K562 (cell line): ENCODE data around the gene ERAP2. TPM values are rescaled to one million over a fixed set of nuclear protein-coding genes. Genes with fewer than 3 reads are reported as not detected.

Experiments used
- ATAC-seq: fragments of 200-7000 bp; cut with Tn5 transposase; 3 replicates; pipeline ENCODE4 v1.9.1; 2020; ENCODE audit warnings: moderate library complexity
- BruUV-seq: library from RNA; stranded (reverse); fragments of 400-500 nt; replicated peaks from 2 replicates; lab custom pipeline; 2021; lab: Mats Ljungman, UMichigan
- CTCF ChIA-PET: fragments of 300-600 bp; formaldehyde crosslinking; extraction: SDS; loops from one replicate; lab custom pipeline; 2021; ENCODE audit warnings: low intra/inter-chr PET ratio; lab: Yijun Ruan, JAX
- POLR2A ChIA-PET: fragments of 300-600, 350-650 bp; sonication (Branson Sonifier 250); formaldehyde crosslinking; extraction: SDS; loops from one replicate; lab custom pipeline; 2021; ENCODE audit warnings: antibody characterized with exemption, inconsistent platforms; lab: Yijun Ruan, JAX
- DNase-seq, 4 experiments: peaks; one replicate each; pipeline versions ENCODE4 v3.0.0 to v3.0.0-alpha.2; 2011 to 2018; ENCODE audit warnings: low spot score in 3 of 4, mixed read lengths in 3 of 4; ENCODE audit errors: extremely low read depth in 1 of 4
- FAIRE-seq: peaks from 2 replicates; lab custom pipeline; 2011; peaks lifted over from hg19 to GRCh38; lab: Jason Lieb, UNC
- H2AFZ ChIP-seq: 2 replicates; pipeline ENCODE4 v1.6.0; 2011; ENCODE audit warnings: low read depth, low read length, control low read depth, inconsistent platforms
- H3K27ac ChIP-seq: fragments of 200-600 bp; 3 replicates; pipeline ENCODE4 v1.8.0; 2011; ENCODE audit warnings: low read depth, mild to moderate bottlenecking, control low read depth, inconsistent platforms, low read length, moderate library complexity, mixed read lengths; ENCODE audit errors: extremely low read depth
- H3K27me3 ChIP-seq, 2 experiments: fragments of 300-600 bp in 1 of 2; 2 replicates in 1 of 2; 3 replicates in 1 of 2; pipeline versions ENCODE4 v1.6.0 to v1.8.0; 2011; ENCODE audit warnings: inconsistent platforms in 2 of 2, low read length in 2 of 2, mild to moderate bottlenecking in 1 of 2, mixed read lengths in 1 of 2, moderate library complexity in 1 of 2; ENCODE audit not compliant: control insufficient read depth in 2 of 2, insufficient read depth in 2 of 2
- H3K36me3 ChIP-seq: fragments of 300-600 bp; 3 replicates; pipeline ENCODE4 v1.8.0; 2011; ENCODE audit warnings: mild to moderate bottlenecking, low read length, inconsistent platforms; ENCODE audit not compliant: control insufficient read depth, insufficient read depth
- H3K4me1 ChIP-seq, 2 experiments: fragments of 200-600 bp in 1 of 2; replicated peaks in 1 of 2; 2 replicates in 1 of 2; 3 replicates in 1 of 2; pipeline versions ENCODE4 v1.5.1 to v1.8.0; 2011; ENCODE audit warnings: inconsistent platforms in 2 of 2, low read length in 2 of 2, mild to moderate bottlenecking in 1 of 2, mixed read lengths in 1 of 2, moderate library complexity in 1 of 2; ENCODE audit not compliant: control insufficient read depth in 2 of 2, insufficient read depth in 2 of 2
- H3K4me2 ChIP-seq: 2 replicates; pipeline ENCODE4 v1.6.1; 2011; ENCODE audit warnings: low read length, control low read depth, inconsistent platforms, mixed read lengths; ENCODE audit not compliant: insufficient read depth
- H3K4me3 ChIP-seq: fragments of 200-600 bp; sonication (generic), shearing (Covaris generic); 2 replicates; pipeline ENCODE4 v1.5.1; 2016; ENCODE audit warnings: control low read depth, inconsistent platforms
- H3K79me2 ChIP-seq: fragments of 200-600 bp; 3 replicates; pipeline ENCODE4 v1.8.0; 2011; ENCODE audit warnings: low read length, inconsistent platforms; ENCODE audit not compliant: control insufficient read depth, insufficient read depth
- H3K9ac ChIP-seq, 2 experiments: 2 replicates each; pipeline versions ENCODE4 v1.6.0 to v1.6.1; 2011; ENCODE audit warnings: low read depth in 2 of 2, low read length in 2 of 2, control low read depth in 1 of 2, inconsistent platforms in 1 of 2, mild to moderate bottlenecking in 1 of 2, mixed read lengths in 1 of 2; ENCODE audit not compliant: insufficient read depth in 1 of 2
- H3K9me1 ChIP-seq: one replicate; pipeline ENCODE4 v1.6.0; 2011; ENCODE audit warnings: inconsistent platforms, mild to moderate bottlenecking, low read length, moderate library complexity; ENCODE audit not compliant: control insufficient read depth, insufficient read depth
- H3K9me3 ChIP-seq: replicated peaks from 2 replicates; pipeline ENCODE4 v1.5.1; 2011; ENCODE audit warnings: low read depth, low read length, inconsistent platforms; ENCODE audit not compliant: control insufficient read depth, insufficient read depth
- H4K20me1 ChIP-seq: replicated peaks from 2 replicates; pipeline ENCODE4 v1.6.1; 2011; ENCODE audit warnings: low read length, inconsistent platforms, mixed read lengths; ENCODE audit not compliant: control insufficient read depth, insufficient read depth
- CEBPG ChIP-seq, 3 experiments: fragments of 200-800 bp in 1 of 3; sonication (Bioruptor generic) in 1 of 3; sonication (generic) in 1 of 3; formaldehyde crosslinking in 1 of 3; IDR thresholded peaks in 2 of 3; conservative IDR thresholded peaks in 1 of 3; 2 replicates each; pipeline versions ENCODE4 v1.6.1 to v1.8.0; 2016 to 2022; ENCODE audit warnings: missing compliant biosample characterization in 2 of 3, missing genetic modification characterization in 2 of 3, mild to moderate bottlenecking in 1 of 3, missing genetic modification reagents in 1 of 3
- ESRRB ChIP-seq: fragments of 250-450 bp; sonication (Bioruptor Pico); IDR thresholded peaks from 2 replicates; pipeline ENCODE4 v1.5.0; 2020; ENCODE audit warnings: mild to moderate bottlenecking, moderate library complexity, borderline replicate concordance
- WGBS: fragments of 100-300 bp; shearing (Covaris generic); methylation state at CpG from one replicate; pipeline ENCODE4 v1.1.6; 2016; ENCODE audit warnings: low coverage, mixed read lengths; ENCODE audit not compliant: insufficient coverage; ENCODE audit errors: missing lambda C conversion rate; 5-methylcytosine and 5-hydroxymethylcytosine counted together
- in situ Hi-C: fragments of 300-500 bp; cut with MboI; formaldehyde crosslinking; loops from 4 replicates; pipeline ENCODE4 v1.15.0; 2018; ENCODE audit warnings: inconsistent platforms, mixed read lengths
- intact Hi-C: fragments of 100-400 bp; cut with micrococcal nuclease; formaldehyde crosslinking; loops from 2 replicates; pipeline ENCODE4 v1.14.2; 2022
- polyA plus RNA-seq, 8 experiments: library from polyadenylated mRNA; depleted of rRNA in 4 of 8; stranded (reverse) in 5 of 8; unstranded in 3 of 8; fragments of >200 nt; fragmentation: Nextera tagmentation in 2 of 8; fragmentation: Illumina TruSeq in 1 of 8; extraction: Ambion mirVana in 2 of 8; extraction: Trizol in 1 of 8; gene quantifications; 2 replicates each; pipeline versions ENCODE4 v1.2.1 to v1.2.3, GENCODE V29; 2011 to 2014; ENCODE audit warnings: inconsistent platforms in 1 of 8, missing spikeins in 1 of 8
- total RNA-seq, 7 experiments: library from RNA; depleted of rRNA in 6 of 7; stranded (reverse); fragments of >200 nt in 6 of 7; fragmentation: Illumina TruSeq in 2 of 7; extraction: Trizol in 2 of 7; gene quantifications; 2 replicates each; pipeline versions ENCODE4 v1.2.1 to v1.2.3, GENCODE V29; 2011 to 2021; ENCODE audit warnings: low replicate concordance in 1 of 7

Gene ERAP2
- total and polyA plus RNA-seq, 9 of the 15 experiments (the other 6 are each of a cell fraction or from before 2014, with no cell fraction given) = 0.93 to 4.0 (median 2.1) TPM

GRCh38 chr5:96952118-96952750 is 75.9 kb downstream of the ERAP2 start:
- Histone ChIP-seq H3K36me3 (no peaks in the 10 kb centered on the region), H3K4me3 (no peak overlapping the region), H3K4me2 (no peak overlapping the region), H3K4me1 (peaks cover 0 to under 1% of the 10 kb centered on the region in 2 experiments; a peak in 1 of 5 replicates), H3K79me2 (peaks cover 60% of the 10 kb centered on the region), H3K27ac (no peak overlapping the region), H4K20me1 (no peaks in the 10 kb centered on the region), H3K9ac (no peak overlapping the region), H3K9me3 (no peaks in the 10 kb centered on the region), H3K27me3 (no peaks in the 10 kb centered on the region), H3K9me1 (no peaks in the 10 kb centered on the region), H2AFZ (no peak overlapping the region)
- ATAC-seq (peak; percentile 50; the same call in 2 of the 3 replicates), DNase-seq (no peak), FAIRE-seq (no peak)
- WGBS = 75% methylated on average over 3 of the region's 3 CpGs
- TF ChIP-seq CEBPG (CRISPR knock-in tag; IDR thresholded peaks at IDR 0.05) = no peak
- peak in 1 of 2 experiments; percentile 34; a peak in 1 of 4 replicates for TF ChIP-seq CEBPG (tag; conservative IDR thresholded peaks at IDR 0.05 in 1 of 2, IDR thresholded peaks at IDR 0.05 in 1 of 2)
- no peak for TF ChIP-seq ESRRB (CRISPR knock-in tag)
- intact Hi-C loops (no loop called here), in situ Hi-C loops (no loop called here)
- CTCF ChIA-PET = no interaction called here
- POLR2A ChIA-PET = interaction anchor here (1.1 kb wide), 1 partner anchor 9 kb away, joined by 3 read pairs; no protein-coding TSS in a partner anchor
- BruUV-seq = no TSS peak
